ENCODE data around the gene BSDC1.
A peak's percentile ranks its signal among the peaks of the same experiment; 100 is the strongest.
"Not testable (repeated sequence)": the region's sequence is repeated elsewhere in the genome, so short reads cannot be mapped to it uniquely, and the experiment has no call there.

Gene BSDC1, protein sequence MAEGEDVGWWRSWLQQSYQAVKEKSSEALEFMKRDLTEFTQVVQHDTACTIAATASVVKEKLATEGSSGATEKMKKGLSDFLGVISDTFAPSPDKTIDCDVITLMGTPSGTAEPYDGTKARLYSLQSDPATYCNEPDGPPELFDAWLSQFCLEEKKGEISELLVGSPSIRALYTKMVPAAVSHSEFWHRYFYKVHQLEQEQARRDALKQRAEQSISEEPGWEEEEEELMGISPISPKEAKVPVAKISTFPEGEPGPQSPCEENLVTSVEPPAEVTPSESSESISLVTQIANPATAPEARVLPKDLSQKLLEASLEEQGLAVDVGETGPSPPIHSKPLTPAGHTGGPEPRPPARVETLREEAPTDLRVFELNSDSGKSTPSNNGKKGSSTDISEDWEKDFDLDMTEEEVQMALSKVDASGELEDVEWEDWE

DNA sequence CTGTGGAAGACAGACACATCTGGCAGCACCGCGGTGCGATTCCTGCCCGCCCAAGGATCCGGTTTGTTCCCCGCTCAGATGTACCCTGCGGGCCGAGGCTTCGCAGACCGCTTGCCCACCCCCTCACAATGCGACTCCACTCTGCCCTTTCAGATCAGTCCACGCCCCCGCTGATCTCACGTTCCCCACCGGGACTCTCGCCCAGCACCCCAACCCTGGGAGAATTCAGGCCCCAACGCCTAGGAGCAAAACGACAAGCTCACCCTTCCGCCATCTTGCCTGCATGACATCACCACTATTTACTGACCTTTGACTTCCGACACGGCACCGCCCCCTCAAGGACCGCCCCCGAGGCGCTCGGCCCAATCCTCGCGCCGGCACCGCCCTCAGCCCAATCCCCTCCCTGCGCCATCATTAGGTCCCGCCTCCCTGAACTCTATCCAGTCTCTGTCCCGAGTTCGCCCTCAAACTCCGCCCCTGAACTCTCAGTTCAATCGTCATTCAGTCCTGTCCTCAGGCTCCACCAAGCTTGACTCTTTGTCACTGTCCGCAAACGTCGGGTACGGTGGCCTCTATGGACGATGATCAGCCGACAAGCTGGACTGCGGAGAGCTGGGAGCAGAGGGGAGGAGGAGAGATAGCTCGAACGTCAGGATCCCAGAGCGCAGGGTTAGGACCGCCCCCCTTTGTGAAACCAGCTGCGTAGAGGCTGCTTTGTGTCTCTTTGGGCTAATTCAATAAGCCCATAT, at the start of gene BSDC1:
Gene BSDC1, minus strand, starts transcription at position 301 of the 749 bp plus-strand sequence. Its CDS starts 27 bp downstream, at position 274.
- TF ChIP-seq, protein P1, sequence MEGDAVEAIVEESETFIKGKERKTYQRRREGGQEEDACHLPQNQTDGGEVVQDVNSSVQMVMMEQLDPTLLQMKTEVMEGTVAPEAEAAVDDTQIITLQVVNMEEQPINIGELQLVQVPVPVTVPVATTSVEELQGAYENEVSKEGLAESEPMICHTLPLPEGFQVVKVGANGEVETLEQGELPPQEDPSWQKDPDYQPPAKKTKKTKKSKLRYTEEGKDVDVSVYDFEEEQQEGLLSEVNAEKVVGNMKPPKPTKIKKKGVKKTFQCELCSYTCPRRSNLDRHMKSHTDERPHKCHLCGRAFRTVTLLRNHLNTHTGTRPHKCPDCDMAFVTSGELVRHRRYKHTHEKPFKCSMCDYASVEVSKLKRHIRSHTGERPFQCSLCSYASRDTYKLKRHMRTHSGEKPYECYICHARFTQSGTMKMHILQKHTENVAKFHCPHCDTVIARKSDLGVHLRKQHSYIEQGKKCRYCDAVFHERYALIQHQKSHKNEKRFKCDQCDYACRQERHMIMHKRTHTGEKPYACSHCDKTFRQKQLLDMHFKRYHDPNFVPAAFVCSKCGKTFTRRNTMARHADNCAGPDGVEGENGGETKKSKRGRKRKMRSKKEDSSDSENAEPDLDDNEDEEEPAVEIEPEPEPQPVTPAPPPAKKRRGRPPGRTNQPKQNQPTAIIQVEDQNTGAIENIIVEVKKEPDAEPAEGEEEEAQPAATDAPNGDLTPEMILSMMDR (IDR thresholded peaks at IDR 0.05; ENCODE audit: low read depth, low read length): no peak
- peak within 1 kb of the TSS; percentile 75 for H3K4me3 ChIP-seq (ENCODE audit: low read depth, low read length)

DNA sequence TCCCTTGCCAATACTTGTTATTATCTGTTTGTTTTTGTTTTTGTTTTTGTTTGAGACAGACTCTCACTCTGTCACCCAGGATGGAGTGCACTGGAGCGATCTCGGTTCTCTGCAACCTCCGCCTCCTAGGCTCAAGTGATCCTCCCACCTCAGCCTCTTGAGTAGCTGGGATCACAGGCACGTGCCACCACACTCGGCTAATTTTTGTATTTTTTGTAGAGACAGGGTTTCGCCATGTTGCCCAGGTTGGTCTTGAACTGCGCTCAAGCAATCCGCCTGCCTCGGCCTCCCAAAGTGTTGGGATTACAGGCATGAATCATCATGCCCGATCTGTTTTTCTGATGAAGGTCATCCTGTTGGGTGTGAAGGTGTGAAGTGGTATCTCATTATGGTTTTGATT, 47.2 kb upstream of the BSDC1 start:
- H3K4me3 ChIP-seq (ENCODE audit: low read depth, low read length): not testable (repeated sequence)

DNA sequence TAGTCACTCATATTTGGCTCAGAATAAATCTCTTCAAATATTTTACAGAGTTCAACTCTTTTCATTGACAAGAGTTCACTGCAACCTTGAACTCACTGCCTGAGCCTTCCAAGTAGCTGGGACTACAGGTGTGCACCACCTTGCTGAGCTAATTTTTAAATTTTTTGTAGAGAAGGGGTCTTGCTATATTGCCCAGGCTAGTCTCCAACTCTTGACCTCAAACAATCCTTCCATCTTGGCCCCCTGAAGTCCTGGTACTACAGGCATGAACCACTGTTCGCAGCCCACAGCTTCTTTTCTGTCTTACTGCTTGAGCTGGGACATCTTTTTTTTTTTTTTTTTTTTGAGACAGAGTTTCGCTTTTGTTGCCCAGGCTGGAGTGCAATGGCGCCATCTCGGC, 44.5 kb upstream of the BSDC1 start:
- not testable (repeated sequence) for H3K4me3 ChIP-seq (ENCODE audit: low read depth, low read length)

DNA sequence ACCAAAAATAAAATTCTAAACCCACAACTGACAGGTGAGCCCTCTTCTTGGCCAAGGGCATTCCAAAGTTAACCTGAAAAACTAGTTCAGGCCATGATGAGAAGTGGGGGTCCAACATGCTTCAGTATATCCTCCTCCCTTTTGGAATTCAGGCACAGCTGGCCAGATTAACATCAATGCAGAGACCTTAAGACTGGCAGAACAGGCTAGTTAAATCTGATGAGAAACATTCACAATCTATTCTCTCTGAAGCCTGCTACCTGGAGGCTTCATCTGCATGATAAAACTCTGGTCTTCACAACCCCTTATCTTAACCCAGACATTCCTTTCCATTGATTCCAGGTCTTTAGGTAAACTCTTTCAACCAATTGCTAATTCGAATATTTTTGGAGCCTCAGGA, 43.9 kb upstream of the BSDC1 start:
- H3K4me3 ChIP-seq (ENCODE audit: low read depth, low read length): no peak overlapping the region
- TF ChIP-seq, protein P1 (IDR thresholded peaks at IDR 0.05; ENCODE audit: low read depth, low read length): no peak

DNA sequence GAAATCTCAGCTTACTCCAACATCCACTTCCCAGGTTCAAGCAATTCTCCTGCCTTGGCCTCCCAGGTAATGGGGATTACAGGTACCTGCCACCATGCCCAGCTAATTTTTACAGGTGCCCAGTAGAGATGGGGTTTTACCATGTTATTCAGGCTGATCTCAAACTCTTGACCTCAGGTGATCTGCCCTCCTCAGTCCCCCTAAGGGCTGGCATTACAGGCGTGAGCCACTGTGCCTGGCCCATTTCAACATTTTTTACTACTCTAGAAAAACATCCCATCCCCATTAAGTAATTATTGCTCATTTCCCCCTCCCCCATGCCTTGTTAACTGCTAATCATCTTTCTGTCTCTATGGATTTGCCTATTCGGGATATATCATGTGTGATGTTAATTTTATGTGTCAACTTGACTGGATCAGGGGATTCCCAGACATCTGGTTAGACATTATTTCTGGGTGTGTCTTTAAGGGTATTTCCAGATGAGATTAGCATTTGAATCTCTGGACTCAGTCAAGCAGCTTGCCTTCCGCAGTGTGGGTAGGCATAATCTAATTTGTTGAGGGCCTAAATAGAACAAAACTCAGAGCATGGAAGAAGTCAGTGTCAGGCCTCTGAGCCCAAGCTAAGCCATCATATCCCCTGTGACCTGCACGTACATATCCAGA, 37.6 kb upstream of the BSDC1 start:
- TF ChIP-seq, protein P1 (IDR thresholded peaks at IDR 0.05; ENCODE audit: low read depth, low read length): no peak
- no peak overlapping the region for H3K4me3 ChIP-seq (ENCODE audit: low read depth, low read length)

DNA sequence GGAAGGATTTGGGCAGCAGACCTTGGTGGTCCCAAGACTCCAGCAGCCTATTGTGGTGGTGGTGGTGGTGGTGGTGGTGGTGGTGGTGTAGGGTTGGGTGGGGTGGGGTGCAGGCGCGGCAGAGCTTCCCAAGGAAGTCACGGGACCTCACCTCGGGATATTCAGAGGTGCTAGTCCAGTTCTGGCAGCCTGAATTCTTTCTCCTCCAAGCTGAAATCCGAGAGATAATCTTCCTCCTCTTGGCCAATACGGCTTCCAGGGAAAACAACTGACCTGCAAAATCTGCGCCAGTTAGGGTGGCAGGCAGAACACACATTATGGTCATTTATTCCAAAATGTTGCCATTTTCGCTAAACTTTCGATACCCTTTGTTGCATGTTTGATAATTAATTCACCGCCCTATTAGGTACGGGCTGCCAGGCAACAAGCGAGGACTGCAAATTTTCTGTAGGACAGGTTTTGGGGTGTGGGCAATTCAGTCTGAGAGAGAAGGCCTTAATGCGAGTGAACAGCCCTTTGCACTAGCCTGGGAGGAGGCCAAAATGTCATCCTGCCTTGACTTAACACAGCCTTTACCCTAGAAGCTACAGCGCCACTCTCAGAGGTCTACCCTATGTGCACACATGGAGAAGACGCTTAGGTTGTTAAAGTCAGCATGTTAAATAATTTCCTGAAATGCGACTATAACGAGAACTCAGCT, 33.2 kb upstream of the BSDC1 start:
- no peak overlapping the region for H3K4me3 ChIP-seq (ENCODE audit: low read depth, low read length)

DNA sequence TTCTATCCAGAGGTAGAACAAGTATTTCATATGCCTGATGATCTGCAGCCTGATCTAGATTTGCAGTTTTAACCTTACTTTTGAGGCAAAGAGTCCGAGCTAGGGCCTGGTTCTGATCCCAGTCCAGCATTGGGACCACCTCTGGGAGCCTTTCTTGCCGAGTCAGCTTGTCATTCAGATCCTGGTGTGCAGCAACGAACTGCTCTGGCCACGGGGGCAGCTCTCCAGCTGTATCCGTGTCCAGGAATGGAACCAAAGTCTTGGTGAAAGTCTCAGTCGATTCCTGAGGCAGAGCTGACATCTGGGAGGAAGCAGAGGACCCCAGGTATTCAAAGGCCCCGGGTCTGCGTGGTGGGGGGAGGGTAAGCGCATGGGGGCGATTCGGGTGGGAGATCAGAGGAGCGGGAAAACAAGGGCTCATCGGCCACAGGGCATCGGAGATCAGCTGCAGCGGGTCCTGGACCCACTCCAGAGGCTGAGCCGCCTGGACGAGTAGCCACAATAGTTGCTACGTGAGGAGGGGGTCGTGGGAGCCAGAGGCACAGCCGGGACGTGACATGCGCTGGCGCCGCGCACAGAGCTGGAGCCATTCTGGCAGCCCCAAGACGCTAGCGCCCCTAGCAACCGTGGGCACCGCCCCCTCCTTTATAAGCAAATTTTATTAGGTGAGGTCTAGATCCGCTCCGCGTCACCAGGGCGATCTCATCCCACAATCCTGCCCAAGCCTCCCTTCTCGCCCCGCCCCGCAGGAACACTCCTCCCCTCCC, 32.4 kb upstream of the BSDC1 start:
- H3K4me3 ChIP-seq (ENCODE audit: low read depth, low read length): no peak overlapping the region

More for the DNA sequence above, 33.2 kb upstream of the BSDC1 start:
- TF ChIP-seq, protein P1 (IDR thresholded peaks at IDR 0.05; ENCODE audit: low read depth, low read length): no peak

More for the DNA sequence above, 32.4 kb upstream of the BSDC1 start:
- TF ChIP-seq, protein P1 (IDR thresholded peaks at IDR 0.05; ENCODE audit: low read depth, low read length): no peak
